ENCODE measurements around the gene LMOD1.
"Not testable (repeated sequence)": the region's sequence is repeated elsewhere in the genome, so short reads cannot be mapped to it uniquely, and the experiment has no call there.

The LMOD1 gene

DNA sequence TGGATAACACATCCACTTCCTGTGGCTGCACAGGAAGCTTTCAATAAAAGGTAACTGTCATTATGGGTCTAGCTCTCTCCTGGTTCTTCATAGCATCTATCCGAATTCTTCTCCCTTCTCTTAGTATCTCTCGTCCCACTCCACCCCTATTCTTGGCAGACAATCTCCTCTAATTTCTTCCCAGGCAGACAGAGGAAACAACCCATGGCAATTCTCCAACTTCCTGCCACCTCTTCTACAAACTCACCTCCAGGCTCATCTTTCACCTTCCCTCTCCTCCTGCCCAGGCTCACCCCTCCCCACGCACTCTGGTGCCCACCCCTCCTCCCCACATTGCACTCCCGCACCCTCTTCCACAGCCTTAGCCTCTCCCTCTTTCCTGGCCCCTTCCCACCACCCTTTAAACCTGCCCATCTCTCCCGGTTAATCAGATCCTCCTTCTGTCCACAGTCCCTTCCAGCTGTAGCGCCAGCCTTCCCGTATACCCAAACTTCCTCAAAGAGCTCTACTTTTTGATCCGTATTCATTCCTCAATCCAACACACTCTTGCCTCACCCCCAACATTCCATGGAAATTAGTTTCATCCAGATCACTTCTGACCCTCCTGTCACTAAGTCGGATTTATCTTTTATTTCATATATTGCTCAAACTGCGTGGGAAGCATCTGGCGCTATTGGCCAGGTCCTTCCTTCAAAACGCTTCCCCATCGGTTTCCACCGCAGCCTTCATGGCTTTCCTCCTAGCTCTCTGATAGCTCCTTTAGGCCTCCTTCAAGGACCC lies 31.7 kb downstream of the LMOD1 start:
- no peak for DNase-seq (ENCODE audit: low read depth, low spot score)

GRCh38 chr1:201912832-201913231 lies 33.5 kb downstream of the LMOD1 start:
- DNase-seq (ENCODE audit: low read depth, low spot score): no peak

GRCh38 chr1:201911826-201912571 lies 34.3 kb downstream of the LMOD1 start:
- peak; percentile 89 for DNase-seq (ENCODE audit: low read depth, low spot score)

- no peak for DNase-seq (ENCODE audit: low read depth, low spot score)
Observed at GRCh38 chr1:201907621-201908020, 38.7 kb downstream of the LMOD1 start.

DNA sequence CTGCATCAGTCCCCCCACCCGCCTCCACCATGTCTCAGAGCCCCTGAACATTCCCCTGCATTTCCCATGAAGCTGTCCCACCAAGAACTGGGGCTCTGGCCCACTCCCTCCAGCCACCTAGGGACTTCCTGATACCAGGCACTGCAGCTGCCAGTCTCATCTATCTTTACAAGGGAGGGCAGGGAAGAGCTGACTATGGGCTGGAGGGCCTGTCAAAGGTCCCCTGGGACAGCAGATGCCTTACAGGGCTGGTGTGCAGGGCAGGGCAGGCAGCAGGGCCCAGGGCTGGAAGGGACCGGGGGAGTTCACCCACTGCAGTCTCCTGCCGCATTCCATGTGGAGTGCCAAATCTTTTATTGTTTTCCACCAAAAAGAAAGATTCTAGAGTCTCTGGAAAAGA lies 40.0 kb downstream of the LMOD1 start:
- DNase-seq (ENCODE audit: low read depth, low spot score): no peak

- no peak for DNase-seq (ENCODE audit: low read depth, low spot score)
Observed at GRCh38 chr1:201905234-201905890, 41.0 kb downstream of the LMOD1 start.

GRCh38 chr1:201904579-201904978 lies 41.8 kb downstream of the LMOD1 start:
- DNase-seq (ENCODE audit: low read depth, low spot score): no peak

DNA sequence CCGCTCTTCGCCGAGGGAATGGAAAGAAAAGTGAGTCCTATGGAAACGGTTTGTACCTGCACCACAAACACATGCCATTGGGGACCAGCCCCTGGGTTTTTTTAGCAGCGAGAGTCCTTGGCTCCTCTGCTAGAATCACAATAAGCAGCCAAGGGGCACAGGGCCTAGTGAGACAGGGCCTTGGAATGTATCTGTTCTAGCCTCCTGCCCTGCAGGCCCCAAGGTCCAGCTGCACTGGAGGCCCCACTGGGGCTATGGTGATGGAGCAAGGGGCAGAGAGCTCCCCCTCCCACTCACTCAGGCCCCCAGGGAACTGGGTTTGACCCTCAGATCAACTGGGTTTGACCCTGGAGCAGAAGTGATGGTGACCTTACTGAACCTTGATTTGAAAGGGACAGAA lies 43.2 kb downstream of the LMOD1 start:
- no peak for DNase-seq (ENCODE audit: low read depth, low spot score)

GRCh38 chr1:201902198-201902597 lies 44.1 kb downstream of the LMOD1 start:
- DNase-seq (ENCODE audit: low read depth, low spot score): no peak

DNA sequence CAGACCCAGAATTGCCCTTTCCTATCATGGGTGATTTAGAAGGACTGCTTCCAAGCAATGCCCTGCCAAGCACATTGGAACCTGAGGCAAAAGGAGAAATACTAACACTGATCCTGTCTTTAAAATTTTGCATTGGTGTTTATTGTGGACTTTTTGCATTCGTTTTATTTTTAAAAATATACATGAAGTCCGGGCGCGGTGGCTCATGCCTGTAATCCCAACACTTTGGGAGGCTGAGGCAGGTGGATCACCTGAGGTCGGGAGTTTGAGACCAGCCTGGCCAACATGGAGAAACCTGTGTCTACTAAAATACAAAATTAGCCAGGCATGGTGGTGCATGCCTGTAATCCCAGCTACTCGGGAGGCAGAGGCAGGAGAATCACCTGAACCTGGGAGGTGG lies 45.3 kb downstream of the LMOD1 start:
- DNase-seq (ENCODE audit: low read depth, low spot score): not testable (repeated sequence)

DNA sequence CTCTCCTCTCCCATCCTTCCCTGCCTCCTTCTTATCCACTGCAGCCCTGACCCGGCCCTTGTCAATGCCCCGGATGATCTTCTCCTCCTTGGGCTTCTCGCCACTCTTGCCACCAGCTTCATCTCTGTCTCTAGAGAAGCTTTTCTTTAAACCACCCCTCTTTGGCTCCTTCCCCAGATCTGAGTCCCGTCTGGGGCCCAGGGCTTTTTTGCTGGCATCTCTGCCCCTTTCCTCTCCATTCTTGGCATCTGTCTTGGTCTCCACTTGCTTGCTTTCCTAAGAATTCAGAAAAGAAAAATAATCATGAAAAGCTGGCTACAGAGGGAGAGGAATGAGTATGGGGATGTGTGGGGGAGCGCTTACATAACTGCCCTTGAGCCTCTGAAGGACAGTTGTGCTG lies 45.9 kb downstream of the LMOD1 start:
- DNase-seq (ENCODE audit: low read depth, low spot score): no peak

DNA sequence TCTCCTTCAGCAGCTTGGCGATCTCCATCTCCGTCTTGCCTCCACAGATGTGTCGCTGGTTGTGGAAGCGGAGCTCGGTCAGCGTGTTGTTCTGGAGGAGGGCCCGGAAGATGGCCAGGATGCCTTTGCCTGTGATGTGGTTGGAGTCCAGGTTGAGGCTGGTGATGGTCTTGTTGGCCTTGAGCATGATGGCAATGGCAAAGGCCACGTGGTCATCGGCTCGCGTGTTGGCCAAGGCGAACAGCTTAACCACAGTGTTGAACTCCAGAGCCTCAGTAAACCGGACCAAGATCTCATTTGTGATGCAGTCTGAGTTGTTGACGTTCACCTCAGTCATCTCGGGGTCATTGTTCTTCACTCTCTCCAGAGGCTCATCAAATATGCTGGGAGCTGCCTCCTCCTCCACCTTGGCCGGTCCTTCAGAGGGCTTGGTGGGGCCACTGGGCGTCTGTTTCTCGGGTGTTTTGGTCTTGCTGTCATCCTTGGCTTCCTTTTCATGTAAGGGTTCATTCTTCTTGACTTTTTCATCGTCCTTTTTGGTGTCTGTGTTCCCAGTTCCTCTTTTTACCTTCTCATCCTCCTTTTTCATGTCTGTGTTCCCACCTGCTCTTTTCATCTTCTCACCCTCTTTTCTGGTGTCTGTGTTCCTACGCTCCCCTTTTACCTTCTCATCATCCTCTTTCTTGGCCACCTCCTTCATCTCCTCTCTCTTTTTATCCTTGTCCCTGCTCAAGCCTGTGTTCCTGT lies 46.5 kb downstream of the LMOD1 start:
- no peak for DNase-seq (ENCODE audit: low read depth, low spot score)

- DNase-seq (ENCODE audit: low read depth, low spot score): no peak
Observed at GRCh38 chr1:201898992-201899391, 47.4 kb downstream of the LMOD1 start.

DNA sequence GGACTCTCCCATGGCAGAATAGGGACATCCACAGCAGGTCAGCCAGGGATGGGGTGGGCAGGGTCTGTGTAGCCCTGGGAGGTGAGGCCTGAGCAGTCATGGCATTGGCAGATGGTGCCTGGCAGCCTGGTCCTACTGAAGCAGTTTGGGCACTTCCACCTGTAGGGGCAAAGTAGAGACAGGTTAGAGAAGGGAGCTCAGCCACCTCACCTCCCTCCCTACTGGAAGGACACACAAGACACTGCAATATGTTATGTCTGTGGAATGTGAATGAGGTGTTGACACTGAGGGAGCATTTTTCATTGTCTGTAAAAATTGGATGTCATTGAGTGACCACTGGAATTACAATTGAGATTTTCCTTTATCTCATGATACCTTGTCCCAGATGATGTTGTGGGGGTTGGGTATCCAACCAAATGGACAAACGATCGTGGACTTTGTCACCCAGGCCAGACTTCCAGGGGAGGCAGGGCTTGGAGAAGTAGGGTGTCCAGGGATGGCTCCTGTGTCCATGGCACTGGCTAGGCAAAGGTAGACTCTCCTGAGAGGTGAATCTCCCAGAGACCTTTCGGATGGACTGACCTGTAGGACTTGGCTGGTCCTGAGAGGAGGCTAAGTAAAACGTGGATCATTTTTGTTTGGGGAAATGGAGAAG lies 48.0 kb downstream of the LMOD1 start:
- DNase-seq (ENCODE audit: low read depth, low spot score): no peak

DNA sequence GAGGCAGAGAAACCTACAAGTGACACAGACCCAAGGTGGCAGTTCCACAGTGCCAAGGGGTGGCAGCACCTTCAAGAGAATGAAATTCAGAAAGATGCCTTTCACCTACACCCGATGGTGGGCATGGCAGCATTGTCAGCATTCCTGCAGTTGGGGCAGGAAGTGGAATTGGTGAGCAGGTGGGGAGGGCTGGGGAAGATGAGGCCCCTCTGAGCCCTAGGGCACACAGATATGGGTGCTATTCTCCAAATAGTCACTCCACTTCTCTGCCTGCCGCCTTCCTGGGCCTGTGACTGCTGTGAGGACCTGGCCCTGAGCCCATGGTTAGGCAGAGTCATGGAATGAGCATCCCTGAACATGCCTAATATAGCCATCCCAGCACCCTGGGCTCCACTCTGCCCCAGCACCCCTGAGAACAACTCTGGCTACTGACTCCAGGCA lies 49.4 kb downstream of the LMOD1 start:
- no peak for DNase-seq (ENCODE audit: low read depth, low spot score)

DNA sequence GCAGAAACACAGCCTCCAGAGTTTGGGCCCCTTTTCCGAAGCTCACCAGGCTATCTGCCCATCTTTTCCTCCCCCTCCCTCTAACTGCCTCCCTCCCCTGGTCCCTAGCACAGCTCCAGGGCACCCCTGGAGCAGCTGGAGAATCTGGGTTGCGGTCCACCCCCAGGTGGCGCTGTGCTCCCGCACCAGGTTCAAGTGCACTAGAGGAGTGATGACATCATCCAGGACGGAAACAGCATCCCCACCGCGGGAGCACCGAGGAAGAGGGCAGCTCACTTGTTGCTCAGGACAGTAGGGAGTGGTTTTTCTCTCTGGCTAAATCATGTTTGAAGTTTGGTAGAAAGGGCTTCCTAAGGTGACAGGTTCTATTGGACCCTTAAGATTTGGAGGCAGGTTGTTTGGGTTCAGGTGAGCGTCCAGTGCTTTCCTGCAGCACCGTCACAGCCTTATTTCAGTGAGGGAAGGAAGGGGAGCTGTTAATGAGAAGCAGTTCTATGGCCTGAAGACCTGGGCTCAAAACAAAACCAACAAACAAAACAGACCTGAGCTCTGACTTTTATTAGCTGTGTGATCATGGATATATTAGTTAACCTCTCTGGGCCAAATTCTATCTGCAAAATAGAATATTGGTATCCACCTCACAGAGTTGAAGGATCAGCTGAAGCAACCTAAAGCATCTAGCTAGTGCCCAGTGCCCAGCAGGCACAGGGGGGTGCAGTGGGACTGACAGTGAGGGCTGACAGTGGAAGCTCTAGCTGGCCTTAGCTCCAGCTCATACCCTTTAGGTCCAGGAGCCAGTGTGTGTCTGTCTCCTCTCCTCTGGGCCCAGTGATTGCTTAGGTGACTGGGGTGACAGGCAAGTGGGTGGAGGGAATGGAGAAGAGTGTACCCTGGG lies 50.2 kb downstream of the LMOD1 start:
- peak; percentile 70 for DNase-seq (ENCODE audit: low read depth, low spot score)

DNA sequence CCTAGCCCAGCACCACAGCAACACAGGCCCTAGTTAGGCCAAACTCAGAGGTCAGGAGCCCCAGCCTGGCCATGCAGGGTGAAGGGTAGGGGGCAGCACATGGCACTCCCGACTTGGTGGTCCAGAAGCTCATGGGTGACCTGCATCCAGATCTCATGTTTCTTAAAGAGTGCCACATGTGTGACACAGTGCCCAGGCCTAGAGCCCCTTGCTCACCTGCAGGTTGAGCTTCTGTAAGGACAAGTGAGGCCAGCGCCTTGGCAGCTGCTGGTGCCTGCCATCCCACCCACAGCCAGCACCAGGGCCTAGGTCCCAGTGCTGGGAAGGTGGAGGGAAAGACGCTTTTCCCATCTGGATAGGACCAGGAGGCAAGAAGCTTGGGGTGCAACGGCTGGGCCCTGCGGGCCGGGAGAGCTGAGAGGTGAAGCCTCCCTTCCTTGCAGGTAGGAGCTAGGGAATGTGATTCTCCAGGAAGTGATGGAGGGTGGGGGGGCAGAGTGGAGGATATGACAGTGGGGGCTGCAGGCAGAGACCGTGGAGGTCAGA lies 51.2 kb downstream of the LMOD1 start:
- no peak for DNase-seq (ENCODE audit: low read depth, low spot score)

GRCh38 chr1:201894343-201895119 lies 51.8 kb downstream of the LMOD1 start:
- DNase-seq (ENCODE audit: low read depth, low spot score): no peak

DNA sequence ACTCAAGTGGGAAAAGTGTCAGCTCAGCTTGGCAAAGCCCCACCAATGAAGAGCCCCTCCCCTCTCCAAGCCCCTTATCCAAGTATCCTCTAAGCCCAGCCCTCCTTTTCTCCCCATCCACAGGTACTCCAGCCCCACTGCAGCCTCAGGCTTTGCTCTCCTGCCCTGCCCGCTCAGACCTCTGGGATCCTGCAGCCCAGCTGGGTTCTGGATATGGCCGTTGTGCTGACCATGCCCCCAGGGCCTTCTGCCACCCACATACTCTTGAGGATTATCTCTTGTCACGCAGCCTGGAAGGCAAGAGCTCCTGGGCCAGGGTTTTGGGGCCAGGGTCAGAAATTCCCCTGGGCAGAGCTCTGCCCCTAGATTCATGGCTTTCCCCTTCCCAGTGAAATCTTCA lies 52.9 kb downstream of the LMOD1 start:
- no peak for DNase-seq (ENCODE audit: low read depth, low spot score)

Measured in brain pericyte (primary cell).